ENCODE measurements around the gene NOS2.
"Not testable (repeated sequence)": the region's sequence is repeated elsewhere in the genome, so short reads cannot be mapped to it uniquely, and the experiment has no call there.

The NOS2 gene

GRCh38 chr17:27733773-27734172, 66.6 kb downstream of the NOS2 start:
- DNase-seq (ENCODE audit: low read depth in 1 of 2, low spot score in 1 of 2): no peak

GRCh38 chr17:27732746-27733145, 67.6 kb downstream of the NOS2 start:
- DNase-seq (ENCODE audit: low read depth in 1 of 2, low spot score in 1 of 2): not testable (repeated sequence)

GRCh38 chr17:27725982-27726381, 74.3 kb downstream of the NOS2 start:
- not testable (repeated sequence) for DNase-seq (ENCODE audit: low read depth in 1 of 2, low spot score in 1 of 2)

GRCh38 chr17:27721797-27722196, 78.5 kb downstream of the NOS2 start:
- DNase-seq (ENCODE audit: low read depth in 1 of 2, low spot score in 1 of 2): no peak

Data from activated T-helper 1 cell treated with anti-CD3 and anti-CD28 coated beads, Interleukin-2, amount 50 U/mL, for 16 hours (primary cell).